Thoracic aorta (tissue), 2 donors: ENCODE measurements around the gene MYRIP. TPM values are rescaled to one million over a fixed set of nuclear protein-coding genes. Genes with fewer than 3 reads are reported as not detected.

Experiments used
- ATAC-seq: fragments of 150-250 bp; one replicate; pipeline ENCODE4 v1.8.0; 2017; ENCODE audit warnings: low read depth; ENCODE audit not compliant: insufficient number of reproducible peaks, low FRiP score
- DNase-seq: peaks from one replicate; pipeline ENCODE4 v3.0.0-alpha.2; 2020; ENCODE audit warnings: low spot score
- H3K27ac ChIP-seq, 2 donors: fragments of 200-600 bp; sonication (generic); 1 replicate in 1 of 2; 2 replicates in 1 of 2; pipeline ENCODE4 v1.5.1; 2016; ENCODE audit warnings: mild to moderate bottlenecking in 2 of 2, moderate library complexity in 2 of 2
- H3K27me3 ChIP-seq: fragments of 200-600 bp; sonication (generic); replicated peaks from 2 replicates; pipeline ENCODE4 v1.6.0; 2016; ENCODE audit warnings: mild to moderate bottlenecking; ENCODE audit not compliant: insufficient read depth
- H3K36me3 ChIP-seq: fragments of 200-600 bp; sonication (generic); one replicate; pipeline ENCODE4 v1.5.1; 2016
- H3K4me1 ChIP-seq, 2 donors: fragments of 200-600 bp; sonication (generic); 1 replicate in 1 of 2; 2 replicates in 1 of 2; pipeline versions ENCODE4 v1.5.1 to v1.6.0; 2016; ENCODE audit warnings: low read depth in 2 of 2, mild to moderate bottlenecking in 1 of 2; ENCODE audit not compliant: control insufficient read depth in 1 of 2
- H3K4me3 ChIP-seq: fragments of 200-600 bp; sonication (generic); 2 replicates; pipeline ENCODE4 v1.5.1; 2016; ENCODE audit warnings: mild to moderate bottlenecking
- H3K9me3 ChIP-seq: fragments of 200-600 bp; sonication (generic); 2 replicates; pipeline ENCODE4 v1.5.1; 2016
- CTCF ChIP-seq: fragments of 200-600 bp; sonication (generic); IDR thresholded peaks from one replicate; pipeline ENCODE4 v1.5.1; 2019; ENCODE audit warnings: antibody characterized with exemption
- total RNA-seq, 2 donors: library from RNA; depleted of rRNA; stranded (reverse); fragments of >200 nt; gene quantifications; one replicate each; pipeline versions ENCODE4 v1.1.0 to v1.2.3, GENCODE V29; 2016

The MYRIP gene
- total RNA-seq, 2 donors from 2014 or later = 1.5 to 5.1 TPM

- Histone ChIP-seq H3K9me3 (no peaks in the 10 kb centered on the region), H3K27me3 (no peaks in the 10 kb centered on the region), H3K27ac (no peak overlapping the region), H3K36me3 (no peaks in the 10 kb centered on the region), H3K4me3 (no peak overlapping the region), H3K4me1 (no peaks in the 10 kb centered on the region)
- ATAC-seq = no peak
- DNase-seq = no peak
- no peak for TF ChIP-seq CTCF
Measured at GRCh38 chr3:40232626-40233025, 423.2 kb downstream of the MYRIP start.

- no peaks in the 10 kb centered on the region for H3K9me3 ChIP-seq
- TF ChIP-seq CTCF = no peak
- H3K4me1 ChIP-seq = no peaks in the 10 kb centered on the region
- H3K4me3 ChIP-seq = no peak overlapping the region
- H3K27ac ChIP-seq = no peak overlapping the region
- DNase-seq = no peak
- no peak for ATAC-seq
- H3K36me3 ChIP-seq = no peaks in the 10 kb centered on the region
- H3K27me3 ChIP-seq = no peaks in the 10 kb centered on the region
Measured at GRCh38 chr3:40237159-40237558, 427.8 kb downstream of the MYRIP start.

GRCh38 chr3:40237889-40238571 is 428.6 kb downstream of the MYRIP start:
- Histone ChIP-seq H3K9me3 (no peaks in the 10 kb centered on the region), H3K27ac (no peak overlapping the region), H3K36me3 (no peaks in the 10 kb centered on the region), H3K4me1 (no peaks in the 10 kb centered on the region), H3K27me3 (no peaks in the 10 kb centered on the region), H3K4me3 (no peak overlapping the region)
- no peak for TF ChIP-seq CTCF
- no peak for DNase-seq
- ATAC-seq = no peak

- Histone ChIP-seq H3K4me1 (no peaks in the 10 kb centered on the region), H3K36me3 (no peaks in the 10 kb centered on the region), H3K9me3 (no peaks in the 10 kb centered on the region), H3K27me3 (no peaks in the 10 kb centered on the region), H3K4me3 (no peak overlapping the region), H3K27ac (no peak overlapping the region)
- no peak for DNase-seq
- TF ChIP-seq CTCF = no peak
- ATAC-seq = no peak
Measured at GRCh38 chr3:40240921-40241320, 431.5 kb downstream of the MYRIP start.

- TF ChIP-seq CTCF = no peak
- Histone ChIP-seq H3K36me3 (no peaks in the 10 kb centered on the region), H3K9me3 (no peaks in the 10 kb centered on the region), H3K27me3 (no peaks in the 10 kb centered on the region), H3K4me1 (no peaks in the 10 kb centered on the region), H3K27ac (no peak overlapping the region), H3K4me3 (no peak overlapping the region)
- no peak for DNase-seq
- no peak for ATAC-seq
Measured at GRCh38 chr3:40242216-40242615, 432.8 kb downstream of the MYRIP start.
